BE2C (cell line): Measurements from ENCODE around the gene ZCCHC3.

Experiments
- DNase-seq: peaks from one replicate; pipeline ENCODE4 v3.0.0-alpha.2; 2020
- H3K27me3 ChIP-seq: fragments of 250-450 bp; sonication (Bioruptor Pico); 2 replicates; pipeline ENCODE4 v1.5.1; 2020; ENCODE audit warnings: mild to moderate bottlenecking
- H3K36me3 ChIP-seq: fragments of 250-450 bp; sonication (Bioruptor Pico); 2 replicates; pipeline ENCODE4 v1.5.1; 2020; ENCODE audit warnings: mild to moderate bottlenecking
- H3K4me1 ChIP-seq: fragments of 250-450 bp; sonication (Bioruptor Pico); 2 replicates; pipeline ENCODE4 v1.5.1; 2020
- H3K4me3 ChIP-seq: 2 replicates; pipeline ENCODE4 v1.5.1; 2011; ENCODE audit warnings: low read depth, low read length
- H3K9me3 ChIP-seq: fragments of 250-450 bp; sonication (Bioruptor Pico); 2 replicates; pipeline ENCODE4 v1.5.1; 2020
- TF ChIP-seq, protein P1 (sequence below): IDR thresholded peaks from 2 replicates; pipeline ENCODE4 v1.5.1; 2012; ENCODE audit warnings: mild to moderate bottlenecking, low read depth, low read length

The ZCCHC3 gene

DNA sequence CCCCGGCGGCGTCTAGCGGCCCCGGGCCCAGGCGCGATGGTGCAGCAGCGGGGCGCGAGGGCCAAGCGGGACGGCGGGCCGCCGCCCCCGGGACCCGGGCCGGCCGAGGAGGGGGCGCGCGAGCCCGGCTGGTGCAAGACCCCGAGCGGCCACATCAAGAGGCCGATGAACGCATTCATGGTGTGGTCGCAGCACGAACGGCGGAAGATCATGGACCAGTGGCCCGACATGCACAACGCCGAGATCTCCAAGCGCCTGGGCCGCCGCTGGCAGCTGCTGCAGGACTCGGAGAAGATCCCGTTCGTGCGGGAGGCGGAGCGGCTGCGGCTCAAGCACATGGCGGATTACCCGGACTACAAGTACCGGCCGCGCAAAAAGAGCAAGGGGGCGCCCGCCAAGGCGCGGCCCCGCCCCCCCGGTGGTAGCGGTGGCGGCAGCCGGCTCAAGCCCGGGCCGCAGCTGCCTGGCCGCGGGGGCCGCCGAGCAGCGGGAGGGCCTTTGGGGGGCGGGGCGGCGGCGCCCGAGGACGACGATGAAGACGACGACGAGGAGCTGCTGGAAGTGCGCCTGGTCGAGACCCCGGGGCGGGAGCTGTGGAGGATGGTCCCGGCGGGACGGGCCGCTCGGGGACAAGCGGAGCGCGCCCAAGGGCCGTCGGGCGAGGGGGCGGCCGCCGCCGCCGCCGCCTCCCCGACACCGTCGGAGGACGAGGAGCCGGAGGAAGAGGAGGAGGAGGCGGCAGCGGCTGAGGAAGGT is 28.7 kb downstream of the ZCCHC3 start:
- Histone ChIP-seq H3K4me1 (peaks cover 6% of the 10 kb centered on the region), H3K27me3 (no peaks in the 10 kb centered on the region), H3K36me3 (peaks cover 8% of the 10 kb centered on the region; the same call in 1 of the 2 replicates), H3K4me3 (peak overlapping the region; percentile 85), H3K9me3 (no peaks in the 10 kb centered on the region)
- TF ChIP-seq, protein P1, sequence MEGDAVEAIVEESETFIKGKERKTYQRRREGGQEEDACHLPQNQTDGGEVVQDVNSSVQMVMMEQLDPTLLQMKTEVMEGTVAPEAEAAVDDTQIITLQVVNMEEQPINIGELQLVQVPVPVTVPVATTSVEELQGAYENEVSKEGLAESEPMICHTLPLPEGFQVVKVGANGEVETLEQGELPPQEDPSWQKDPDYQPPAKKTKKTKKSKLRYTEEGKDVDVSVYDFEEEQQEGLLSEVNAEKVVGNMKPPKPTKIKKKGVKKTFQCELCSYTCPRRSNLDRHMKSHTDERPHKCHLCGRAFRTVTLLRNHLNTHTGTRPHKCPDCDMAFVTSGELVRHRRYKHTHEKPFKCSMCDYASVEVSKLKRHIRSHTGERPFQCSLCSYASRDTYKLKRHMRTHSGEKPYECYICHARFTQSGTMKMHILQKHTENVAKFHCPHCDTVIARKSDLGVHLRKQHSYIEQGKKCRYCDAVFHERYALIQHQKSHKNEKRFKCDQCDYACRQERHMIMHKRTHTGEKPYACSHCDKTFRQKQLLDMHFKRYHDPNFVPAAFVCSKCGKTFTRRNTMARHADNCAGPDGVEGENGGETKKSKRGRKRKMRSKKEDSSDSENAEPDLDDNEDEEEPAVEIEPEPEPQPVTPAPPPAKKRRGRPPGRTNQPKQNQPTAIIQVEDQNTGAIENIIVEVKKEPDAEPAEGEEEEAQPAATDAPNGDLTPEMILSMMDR = no peak
- peak; percentile 61 for DNase-seq

DNA sequence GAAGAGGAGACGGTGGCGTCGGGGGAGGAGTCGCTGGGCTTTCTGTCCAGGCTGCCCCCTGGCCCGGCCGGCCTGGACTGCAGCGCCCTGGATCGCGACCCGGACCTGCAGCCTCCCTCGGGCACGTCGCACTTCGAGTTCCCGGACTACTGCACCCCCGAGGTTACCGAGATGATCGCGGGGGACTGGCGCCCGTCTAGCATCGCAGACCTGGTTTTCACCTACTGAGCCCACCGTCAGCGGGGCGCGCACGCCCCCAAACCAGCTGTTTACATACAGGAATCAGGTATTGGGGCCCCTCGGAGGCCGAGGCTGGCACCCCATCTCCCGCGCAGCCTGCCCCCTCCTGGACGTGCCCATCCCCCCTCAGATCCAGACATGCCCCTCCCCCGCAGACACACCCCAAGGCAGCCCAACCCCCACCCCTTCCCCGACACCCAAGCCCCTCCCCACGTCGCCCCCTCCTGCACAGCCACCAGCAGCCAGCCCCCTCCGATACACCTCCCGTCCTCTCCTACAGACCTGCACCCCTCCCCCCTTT is 29.3 kb downstream of the ZCCHC3 start:
- peaks cover 8% of the 10 kb centered on the region; the same call in 1 of the 2 replicates for H3K36me3 ChIP-seq
- peak; percentile 20 for DNase-seq
- H3K4me1 ChIP-seq = peaks cover 6% of the 10 kb centered on the region
- H3K4me3 ChIP-seq = peak overlapping the region; percentile 85
- TF ChIP-seq, protein P1 = no peak
- no peaks in the 10 kb centered on the region for H3K27me3 ChIP-seq
- H3K9me3 ChIP-seq = no peaks in the 10 kb centered on the region

DNA sequence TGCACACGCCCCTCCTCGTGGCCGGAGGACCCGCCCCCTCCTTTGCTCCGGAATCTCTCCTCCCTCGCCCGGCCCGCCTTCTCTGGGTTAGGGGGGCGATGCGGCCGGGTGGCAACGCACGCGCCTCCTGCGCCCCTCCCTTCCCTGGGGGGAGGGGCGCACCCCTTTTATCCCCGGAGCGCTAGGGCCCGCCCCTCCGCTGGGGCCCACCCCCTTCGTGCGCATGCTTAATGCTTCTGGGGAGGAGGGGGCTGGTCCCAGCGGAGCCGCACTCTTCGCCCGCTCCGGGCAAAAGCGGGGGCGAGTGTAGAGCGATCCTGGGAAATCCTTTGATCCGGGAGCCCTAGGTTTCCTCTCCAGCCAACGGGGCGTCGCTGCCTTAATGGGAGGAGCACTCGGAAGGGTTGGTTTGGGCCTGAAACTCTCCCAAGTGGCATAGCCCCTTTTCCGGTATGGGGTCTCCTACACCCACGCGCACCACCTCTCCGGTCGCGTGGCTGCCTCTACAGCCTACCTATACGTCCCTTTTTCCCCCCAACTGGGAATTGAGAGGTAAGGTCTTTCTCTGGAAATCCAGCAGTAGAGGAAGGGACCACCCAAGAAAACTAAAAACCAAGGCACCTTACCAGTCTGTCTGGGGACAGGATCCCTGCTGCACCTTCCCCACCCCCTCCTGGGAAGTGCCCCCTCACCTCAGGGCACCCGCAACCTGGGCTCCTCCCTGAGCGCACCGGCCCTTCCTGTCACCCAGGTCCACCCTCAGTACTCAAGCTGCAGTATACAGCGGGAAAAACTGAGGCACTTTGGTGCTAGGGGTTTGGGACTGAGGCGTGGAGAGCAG is 30.0 kb downstream of the ZCCHC3 start:
- Histone ChIP-seq H3K9me3 (no peaks in the 10 kb centered on the region), H3K4me1 (peaks cover 6% of the 10 kb centered on the region), H3K27me3 (no peaks in the 10 kb centered on the region), H3K36me3 (peaks cover 8% of the 10 kb centered on the region; the same call in 1 of the 2 replicates), H3K4me3 (peak overlapping the region; percentile 85)
- DNase-seq = peak; percentile 89
- TF ChIP-seq, protein P1 = no peak

DNA sequence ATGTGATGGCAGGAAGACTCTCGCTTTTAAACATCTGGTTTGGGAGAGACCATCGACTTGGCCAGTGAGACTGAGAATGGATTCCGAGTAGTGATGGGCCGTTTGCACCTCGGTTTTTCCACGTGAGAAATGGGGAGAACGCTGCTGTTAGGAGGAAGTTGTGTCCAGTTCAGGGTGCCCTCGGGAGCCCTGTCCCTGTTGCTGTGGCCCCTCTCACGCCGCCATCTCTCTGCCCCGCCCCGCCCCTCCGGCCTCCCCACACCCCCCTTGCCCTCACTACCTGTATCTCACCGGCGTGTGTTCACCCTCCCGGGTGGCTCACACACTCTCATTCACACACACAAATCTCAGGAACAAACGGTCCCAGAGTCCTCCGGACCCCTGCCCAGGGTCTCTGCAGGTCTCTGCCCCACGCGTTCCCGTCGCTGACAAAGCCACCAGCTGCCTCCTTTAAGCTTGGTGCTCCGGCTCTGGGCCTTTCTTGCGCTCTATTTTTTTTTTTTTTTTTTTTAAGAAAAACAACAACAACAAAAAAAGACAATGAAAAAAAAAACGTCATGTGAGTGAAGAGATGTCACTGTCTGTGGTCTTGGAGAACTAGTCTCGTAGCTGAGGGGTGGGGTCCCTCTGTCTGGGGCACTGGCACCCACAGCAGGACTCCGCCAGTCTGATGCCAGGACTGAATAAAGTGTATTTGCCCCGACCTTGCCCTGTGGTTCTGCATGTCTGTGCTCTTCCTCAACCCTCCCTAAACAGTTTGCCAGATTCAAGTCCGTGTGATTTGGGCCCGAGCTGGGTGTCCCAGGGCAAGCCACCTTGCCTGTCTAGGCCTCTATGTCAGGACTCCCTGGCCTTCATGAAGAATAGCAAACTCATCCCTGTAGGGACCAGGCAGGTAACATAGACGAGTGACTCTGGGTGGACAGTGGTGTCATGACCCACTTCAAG is 30.9 kb downstream of the ZCCHC3 start:
- Histone ChIP-seq H3K27me3 (no peaks in the 10 kb centered on the region), H3K36me3 (peaks cover 8% of the 10 kb centered on the region; the same call in 1 of the 2 replicates), H3K4me3 (peak overlapping the region; percentile 85), H3K4me1 (peaks cover 6% of the 10 kb centered on the region), H3K9me3 (no peaks in the 10 kb centered on the region)
- DNase-seq = no peak
- TF ChIP-seq, protein P1 = no peak

DNA sequence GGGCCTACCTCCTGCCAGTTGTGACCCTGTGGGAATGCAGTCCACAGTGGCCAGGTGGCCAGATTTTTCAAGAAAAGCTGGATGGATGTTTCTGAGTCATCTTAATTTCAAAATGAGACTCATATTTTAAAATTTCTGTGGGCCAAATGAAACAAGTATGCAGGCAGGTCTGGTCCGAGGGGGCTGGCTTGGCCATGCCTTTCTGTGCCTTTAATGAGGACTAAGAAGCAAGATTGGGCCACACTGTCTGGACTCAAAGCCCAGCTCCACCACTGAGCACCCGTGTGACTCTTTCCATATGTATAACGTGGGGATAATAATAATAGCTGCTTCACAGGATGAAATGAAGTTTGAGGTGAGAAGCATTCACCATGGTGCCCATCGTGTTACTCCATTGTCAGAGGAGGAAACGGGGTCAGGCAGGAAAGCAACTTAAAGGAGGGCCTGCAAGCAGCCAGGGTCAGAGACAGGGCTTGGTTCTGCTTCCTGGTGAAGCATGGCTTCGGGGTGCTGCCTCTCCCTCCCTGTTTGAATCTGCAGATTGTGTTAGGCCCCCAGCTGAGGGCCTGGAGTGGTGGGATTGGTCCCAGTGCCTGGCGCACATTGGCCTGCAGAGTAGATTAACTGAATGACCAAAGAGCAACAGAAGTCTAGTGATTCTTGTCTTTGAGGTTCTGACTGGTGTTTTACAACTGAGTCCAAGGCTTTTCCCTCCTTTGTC is 31.8 kb downstream of the ZCCHC3 start:
- DNase-seq = no peak
- Histone ChIP-seq H3K9me3 (no peaks in the 10 kb centered on the region), H3K27me3 (no peaks in the 10 kb centered on the region), H3K4me3 (peak overlapping the region; percentile 85), H3K36me3 (peaks cover 8% of the 10 kb centered on the region; the same call in 1 of the 2 replicates), H3K4me1 (peaks cover 3% of the 10 kb centered on the region)
- TF ChIP-seq, protein P1 = no peak
